ENCODE measurements around the gene ITCH. TPM values are rescaled to one million over a fixed set of nuclear protein-coding genes. Genes with fewer than 3 reads are reported as not detected.
"Not testable (repeated sequence)": the region's sequence is repeated elsewhere in the genome, so short reads cannot be mapped to it uniquely, and the experiment has no call there.

Gene ITCH
- total RNA-seq, 1 experiment from 2014 or later, result 78.8 TPM

- RAD21 ChIA-PET (ENCODE audit: low non-redundant PET in 1 of 2, low total read pairs in 2 of 2, uncharacterized antibody in 2 of 2, unreplicated experiment in 2 of 2); H3K9ac ChIP-seq (ENCODE audit: low read length); intact Hi-C loops (cut with micrococcal nuclease); H3K27me3 ChIP-seq (ENCODE audit: insufficient read depth, low read length); H3K9me2 ChIP-seq (ENCODE audit: insufficient read depth); DNase-seq (ENCODE audit: low read depth, low spot score); H3K4me3 ChIP-seq (replicated peaks in 1 of 2; ENCODE audit: low read depth in 1 of 2, low read length in 2 of 2); H3K27ac ChIP-seq (ENCODE audit: low read depth, low read length); BruUV-seq (replicated peaks); H3K9me3 ChIP-seq (ENCODE audit: control insufficient read depth in 1 of 2, insufficient read depth in 1 of 2, low read depth in 1 of 2, low read length in 2 of 2); H3K4me2 ChIP-seq (ENCODE audit: low read length); H4K20me1 ChIP-seq (ENCODE audit: insufficient read depth); CTCF ChIA-PET; POLR2A ChIA-PET; H3K4me1 ChIP-seq (ENCODE audit: control insufficient read depth in 1 of 2, insufficient read depth in 2 of 2, low read length in 2 of 2); ATAC-seq; H2AFZ ChIP-seq (ENCODE audit: low read depth, low read length, poor library complexity, severe bottlenecking): not testable (repeated sequence)
- H3K79me2 ChIP-seq (ENCODE audit: insufficient read depth, low read length), result peaks cover 64% of the 10 kb centered on the region
- H3K36me3 ChIP-seq (ENCODE audit: control insufficient read depth in 1 of 2, insufficient read depth in 2 of 2, low read length in 2 of 2), result peaks cover 3 to 14% of the 10 kb centered on the region in 2 experiments; a peak in 2 of 4 replicates
Measured at GRCh38 chr20:34425032-34425690, 62.1 kb downstream of the ITCH start.

- H2AFZ ChIP-seq (ENCODE audit: low read depth, low read length, poor library complexity, severe bottlenecking), result no peak overlapping the region
- H3K4me1 ChIP-seq (ENCODE audit: control insufficient read depth in 1 of 2, insufficient read depth in 2 of 2, low read length in 2 of 2), result no peaks in the 10 kb centered on the region
- H3K9ac ChIP-seq (ENCODE audit: low read length), result no peak overlapping the region
- POLR2A ChIA-PET, result no interaction called here
- no peak overlapping the region for H3K27ac ChIP-seq (ENCODE audit: low read depth, low read length)
- no peak for TF ChIP-seq CBX3 (IDR thresholded peaks at IDR 0.05; ENCODE audit: low read depth)
- CTCF ChIA-PET, result no interaction called here
- H3K9me2 ChIP-seq (ENCODE audit: insufficient read depth), result no peaks in the 10 kb centered on the region
- no peak overlapping the region for H3K4me2 ChIP-seq (ENCODE audit: low read length)
- H3K79me2 ChIP-seq (ENCODE audit: insufficient read depth, low read length), result peaks cover 63% of the 10 kb centered on the region
- BruUV-seq (replicated peaks), result no TSS peak
- intact Hi-C loops (cut with micrococcal nuclease), result no loop called here
- no peak for DNase-seq (ENCODE audit: low read depth, low spot score)
- H3K4me3 ChIP-seq (replicated peaks in 1 of 2; ENCODE audit: low read depth in 1 of 2, low read length in 2 of 2), result no peak overlapping the region
- H3K36me3 ChIP-seq (ENCODE audit: control insufficient read depth in 1 of 2, insufficient read depth in 2 of 2, low read length in 2 of 2), result peaks cover 3 to 14% of the 10 kb centered on the region in 2 experiments; a peak in 2 of 4 replicates
- RAD21 ChIA-PET (ENCODE audit: low non-redundant PET in 1 of 2, low total read pairs in 2 of 2, uncharacterized antibody in 2 of 2, unreplicated experiment in 2 of 2), result no interaction called here
- 0 out of 2 replicates have a peak, but pooled peaks cover 5% of the 10 kb centered on the region for H4K20me1 ChIP-seq (ENCODE audit: insufficient read depth)
- no peaks in the 10 kb centered on the region for H3K9me3 ChIP-seq (ENCODE audit: control insufficient read depth in 1 of 2, insufficient read depth in 1 of 2, low read depth in 1 of 2, low read length in 2 of 2)
- no peak for ATAC-seq
- no peaks in the 10 kb centered on the region for H3K27me3 ChIP-seq (ENCODE audit: insufficient read depth, low read length)
Measured at GRCh38 chr20:34426026-34426425, 63.0 kb downstream of the ITCH start.

- H3K9me2 ChIP-seq (ENCODE audit: insufficient read depth), result no peaks in the 10 kb centered on the region
- no peak overlapping the region for H3K9ac ChIP-seq (ENCODE audit: low read length)
- H3K36me3 ChIP-seq (ENCODE audit: control insufficient read depth in 1 of 2, insufficient read depth in 2 of 2, low read length in 2 of 2), result peaks cover 3 to 14% of the 10 kb centered on the region in 2 experiments; a peak in 2 of 4 replicates
- RAD21 ChIA-PET (ENCODE audit: low non-redundant PET in 1 of 2, low total read pairs in 2 of 2, uncharacterized antibody in 2 of 2, unreplicated experiment in 2 of 2), result no interaction called here
- CTCF ChIA-PET, result no interaction called here
- H4K20me1 ChIP-seq (ENCODE audit: insufficient read depth), result 0 out of 2 replicates have a peak, but pooled peaks cover 5% of the 10 kb centered on the region
- TF ChIP-seq SRF (IDR thresholded peaks at IDR 0.05; ENCODE audit: low read depth) (no peak), CEBPB (IDR thresholded peaks at IDR 0.05; ENCODE audit: low read depth) (no peak), ZBTB33 (IDR thresholded peaks at IDR 0.05; ENCODE audit: extremely low read depth, insufficient replicate concordance, low read length) (no peak), MAX (IDR thresholded peaks at IDR 0.05) (no peak), ELF1 (IDR thresholded peaks at IDR 0.05; ENCODE audit: borderline replicate concordance, low read depth) (no peak), TCF7L2 (IDR thresholded peaks at IDR 0.05; ENCODE audit: borderline replicate concordance, extremely low read depth, insufficient read depth, insufficient read length) (no peak), JUND (IDR thresholded peaks at IDR 0.05) (no peak), YY1 (IDR thresholded peaks at IDR 0.05; ENCODE audit: extremely low read depth, insufficient replicate concordance, low read depth, low read length) (no peak), EGR1 (IDR thresholded peaks at IDR 0.05; ENCODE audit: low read depth) (no peak), POLR2AphosphoS5 (IDR thresholded peaks at IDR 0.05; ENCODE audit: low read depth, low read length) (no peak)
- H3K79me2 ChIP-seq (ENCODE audit: insufficient read depth, low read length), result peaks cover 50% of the 10 kb centered on the region
- no peak for ATAC-seq
- no peak for DNase-seq (ENCODE audit: low read depth, low spot score)
- H3K4me1 ChIP-seq (ENCODE audit: control insufficient read depth in 1 of 2, insufficient read depth in 2 of 2, low read length in 2 of 2), result no peaks in the 10 kb centered on the region
- POLR2A ChIA-PET, result no interaction called here
- intact Hi-C loops (cut with micrococcal nuclease), result no loop called here
- no peaks in the 10 kb centered on the region for H3K27me3 ChIP-seq (ENCODE audit: insufficient read depth, low read length)
- no peak overlapping the region for H3K4me3 ChIP-seq (replicated peaks in 1 of 2; ENCODE audit: low read depth in 1 of 2, low read length in 2 of 2)
- H3K4me2 ChIP-seq (ENCODE audit: low read length), result no peak overlapping the region
- H3K9me3 ChIP-seq (ENCODE audit: control insufficient read depth in 1 of 2, insufficient read depth in 1 of 2, low read depth in 1 of 2, low read length in 2 of 2), result no peaks in the 10 kb centered on the region
- H3K27ac ChIP-seq (ENCODE audit: low read depth, low read length), result no peak overlapping the region
- BruUV-seq (replicated peaks), result no TSS peak
- H2AFZ ChIP-seq (ENCODE audit: low read depth, low read length, poor library complexity, severe bottlenecking), result no peak overlapping the region
Measured at GRCh38 chr20:34427331-34427730, 64.3 kb downstream of the ITCH start.
